AG09309 (cell line): ENCODE measurements around the gene DENND4C.

Source experiments
- DNase-seq: peaks from one replicate; pipeline ENCODE4 v3.0.0-alpha.2; 2010; ENCODE audit warnings: low read depth
- H3K4me3 ChIP-seq: 2 replicates; pipeline ENCODE4 v1.5.1; 2011; ENCODE audit warnings: mild to moderate bottlenecking, low read depth, low read length, moderate library complexity; ENCODE audit not compliant: control insufficient read depth
- CTCF ChIP-seq: IDR thresholded peaks from 2 replicates; pipeline ENCODE4 v1.5.1; 2011; ENCODE audit warnings: mild to moderate bottlenecking, low read depth, low read length, inconsistent platforms; ENCODE audit not compliant: insufficient read depth, control insufficient read depth; ENCODE audit errors: missing control alignments

Gene DENND4C

GRCh38 chr9:19358701-19359100 lies 128.2 kb downstream of the DENND4C start:
- no peak for DNase-seq
- TF ChIP-seq CTCF: no peak
- H3K4me3 ChIP-seq: no peak overlapping the region

GRCh38 chr9:19369107-19369506 lies 138.6 kb downstream of the DENND4C start:
- no peak for TF ChIP-seq CTCF
- no peak for DNase-seq
- no peak overlapping the region for H3K4me3 ChIP-seq

GRCh38 chr9:19371942-19372341 lies 141.4 kb downstream of the DENND4C start:
- no peak for DNase-seq
- no peak overlapping the region for H3K4me3 ChIP-seq
- no peak for TF ChIP-seq CTCF

GRCh38 chr9:19372567-19372966 lies 142.1 kb downstream of the DENND4C start:
- TF ChIP-seq CTCF: no peak
- no peak overlapping the region for H3K4me3 ChIP-seq
- no peak for DNase-seq

- no peak for DNase-seq
- H3K4me3 ChIP-seq: no peak overlapping the region
- no peak for TF ChIP-seq CTCF
These were observed 143.0 kb downstream of the DENND4C start for GRCh38 chr9:19373527-19373926.

GRCh38 chr9:19375538-19375937 lies 145.0 kb downstream of the DENND4C start:
- no peak for TF ChIP-seq CTCF
- DNase-seq: no peak

GRCh38 chr9:19376931-19377330 lies 146.4 kb downstream of the DENND4C start:
- TF ChIP-seq CTCF: no peak
- DNase-seq: no peak
- no peak overlapping the region for H3K4me3 ChIP-seq

More at GRCh38 chr9:19375538-19375937, 145.0 kb downstream of the DENND4C start:
- H3K4me3 ChIP-seq: no peak overlapping the region
